Endodermal cell (in vitro differentiated cells): ENCODE data around the gene GLRA3. TPM values are rescaled to one million over a fixed set of nuclear protein-coding genes. Genes with fewer than 3 reads are reported as not detected.

Experiments used
- DNase-seq: peaks from one replicate; pipeline ENCODE4 v3.0.0-alpha.2; 2017
- H3K27ac ChIP-seq: 2 replicates; pipeline ENCODE4 v1.5.1; 2013; ENCODE audit warnings: mild to moderate bottlenecking, low read depth, low read length, moderate library complexity
- H3K27me3 ChIP-seq: 2 replicates; pipeline ENCODE4 v1.6.1; 2013; ENCODE audit warnings: mild to moderate bottlenecking, low read length, moderate library complexity; ENCODE audit not compliant: insufficient read depth, control insufficient read depth, poor library complexity, severe bottlenecking
- H3K36me3 ChIP-seq: 2 replicates; pipeline ENCODE4 v1.7.0; 2013; ENCODE audit warnings: mild to moderate bottlenecking, low read length, moderate library complexity; ENCODE audit not compliant: control insufficient read depth, insufficient read depth
- H3K4me1 ChIP-seq: one replicate; pipeline ENCODE4 v1.7.0; 2013; ENCODE audit warnings: low read length; ENCODE audit not compliant: control insufficient read depth, insufficient read depth
- H3K4me3 ChIP-seq: 2 replicates; pipeline ENCODE4 v1.5.1; 2013; ENCODE audit warnings: mild to moderate bottlenecking, low read length, moderate library complexity
- H3K9ac ChIP-seq: 2 replicates; pipeline ENCODE4 v1.6.1; 2013; ENCODE audit warnings: mild to moderate bottlenecking, low read length, moderate library complexity; ENCODE audit not compliant: poor library complexity, severe bottlenecking; ENCODE audit errors: extremely low read depth
- H3K9me3 ChIP-seq: 2 replicates; pipeline ENCODE4 v1.6.1; 2013; ENCODE audit warnings: mild to moderate bottlenecking, low read length, moderate library complexity; ENCODE audit not compliant: control insufficient read depth
- H3K27ac Mint-ChIP-seq: 2 replicates; pipeline ENCODE4 v1.8.0; 2020; ENCODE audit warnings: mixed read lengths
- H3K27me3 Mint-ChIP-seq: 2 replicates; pipeline ENCODE4 v1.8.0; 2021; ENCODE audit warnings: mild to moderate bottlenecking, mixed read lengths; ENCODE audit not compliant: insufficient read depth
- H3K36me3 Mint-ChIP-seq: 2 replicates; pipeline ENCODE4 v1.8.0; 2020; ENCODE audit warnings: low read depth, mixed read lengths
- H3K4me1 Mint-ChIP-seq: 2 replicates; pipeline ENCODE4 v1.8.0; 2020; ENCODE audit warnings: mixed read lengths
- H3K4me3 Mint-ChIP-seq: 2 replicates; pipeline ENCODE4 v1.8.0; 2020; ENCODE audit warnings: mild to moderate bottlenecking, moderate library complexity, mixed read lengths
- H3K9me3 Mint-ChIP-seq: 2 replicates; pipeline ENCODE4 v1.8.0; 2020; ENCODE audit warnings: mild to moderate bottlenecking, mixed read lengths
- WGBS, 2 experiments: methylation state at CpG; one replicate each; pipeline versions ENCODE4 v1.1.5 to v1.1.7; 2013; ENCODE audit warnings: missing lambda C conversion rate in 2 of 2, mixed read lengths in 1 of 2; ENCODE audit not compliant: insufficient coverage in 1 of 2, insufficient read length in 1 of 2; 5-methylcytosine and 5-hydroxymethylcytosine counted together
- total RNA-seq, 2 donors: library from RNA; stranded (reverse); fragmentation: NEBNext Ultra II Directional in 1 of 2; extraction: Animal tissue kit (Norgen Biotek cat#: 25700) in 1 of 2; gene quantifications; 2 replicates in 1 of 2; 3 replicates in 1 of 2; pipeline ENCODE4 v1.2.1, GENCODE V29; 2021
- TF ChIP-seq, protein P1 (sequence below): fragments of 200-600 bp; sonication (generic); conservative IDR thresholded peaks from 2 replicates; pipeline ENCODE4 v1.5.0; 2021; ENCODE audit warnings: antibody characterized with exemption, mild to moderate bottlenecking

The GLRA3 gene
- total RNA-seq, 2 donors from 2014 or later, result 0.11 TPM; not detected in 1

DNA sequence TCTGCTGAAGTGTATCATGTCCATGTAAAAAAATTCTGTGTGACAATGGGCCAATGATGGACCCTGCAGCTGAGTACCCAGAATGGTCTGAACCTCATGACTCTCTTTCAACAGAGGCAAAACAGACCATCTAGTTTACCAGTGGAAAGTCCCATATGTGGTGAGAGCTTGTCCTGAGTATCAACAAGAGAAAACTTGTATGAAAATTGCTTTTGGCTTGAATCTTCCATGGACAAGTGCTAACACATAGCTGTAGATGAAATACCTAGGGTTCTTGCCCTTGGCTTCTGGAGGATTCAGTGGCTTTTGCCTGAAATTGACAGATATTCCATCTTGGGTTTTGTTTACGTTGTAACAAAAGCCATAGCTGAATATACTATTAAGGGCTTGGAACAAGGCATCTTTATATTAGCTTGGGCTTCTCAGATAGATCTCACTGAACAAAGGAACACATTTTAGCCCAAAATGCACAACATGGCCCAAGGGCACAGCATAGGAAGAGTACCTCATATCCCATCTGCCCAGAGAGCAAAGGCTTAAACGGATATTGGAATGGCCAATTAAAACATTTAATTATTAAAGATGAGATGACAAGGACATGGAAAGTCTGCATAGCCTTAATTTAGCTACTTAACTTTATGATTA is 178.2 kb downstream of the GLRA3 start:
- Histone ChIP-seq H3K4me1 (no peaks in the 10 kb centered on the region), H3K4me3 (no peak overlapping the region), H3K36me3 (no peaks in the 10 kb centered on the region), H3K9ac (no peak overlapping the region), H3K27me3 (no peaks in the 10 kb centered on the region), H3K27ac (no peak overlapping the region), H3K9me3 (no peaks in the 10 kb centered on the region)
- H3K36me3 Mint-ChIP-seq, result no peaks in the 10 kb centered on the region
- H3K4me3 Mint-ChIP-seq, result no peak overlapping the region
- no peak for DNase-seq
- no peaks in the 10 kb centered on the region for H3K9me3 Mint-ChIP-seq
- H3K27me3 Mint-ChIP-seq, result no peaks in the 10 kb centered on the region
- WGBS, 2 experiments, result 70 to 83% methylated on average over 1 to 2 of the region's 2 CpGs
- H3K27ac Mint-ChIP-seq, result no peak overlapping the region
- TF ChIP-seq, protein P1, sequence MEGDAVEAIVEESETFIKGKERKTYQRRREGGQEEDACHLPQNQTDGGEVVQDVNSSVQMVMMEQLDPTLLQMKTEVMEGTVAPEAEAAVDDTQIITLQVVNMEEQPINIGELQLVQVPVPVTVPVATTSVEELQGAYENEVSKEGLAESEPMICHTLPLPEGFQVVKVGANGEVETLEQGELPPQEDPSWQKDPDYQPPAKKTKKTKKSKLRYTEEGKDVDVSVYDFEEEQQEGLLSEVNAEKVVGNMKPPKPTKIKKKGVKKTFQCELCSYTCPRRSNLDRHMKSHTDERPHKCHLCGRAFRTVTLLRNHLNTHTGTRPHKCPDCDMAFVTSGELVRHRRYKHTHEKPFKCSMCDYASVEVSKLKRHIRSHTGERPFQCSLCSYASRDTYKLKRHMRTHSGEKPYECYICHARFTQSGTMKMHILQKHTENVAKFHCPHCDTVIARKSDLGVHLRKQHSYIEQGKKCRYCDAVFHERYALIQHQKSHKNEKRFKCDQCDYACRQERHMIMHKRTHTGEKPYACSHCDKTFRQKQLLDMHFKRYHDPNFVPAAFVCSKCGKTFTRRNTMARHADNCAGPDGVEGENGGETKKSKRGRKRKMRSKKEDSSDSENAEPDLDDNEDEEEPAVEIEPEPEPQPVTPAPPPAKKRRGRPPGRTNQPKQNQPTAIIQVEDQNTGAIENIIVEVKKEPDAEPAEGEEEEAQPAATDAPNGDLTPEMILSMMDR, result no peak
- H3K4me1 Mint-ChIP-seq, result peaks cover 4% of the 10 kb centered on the region

DNA sequence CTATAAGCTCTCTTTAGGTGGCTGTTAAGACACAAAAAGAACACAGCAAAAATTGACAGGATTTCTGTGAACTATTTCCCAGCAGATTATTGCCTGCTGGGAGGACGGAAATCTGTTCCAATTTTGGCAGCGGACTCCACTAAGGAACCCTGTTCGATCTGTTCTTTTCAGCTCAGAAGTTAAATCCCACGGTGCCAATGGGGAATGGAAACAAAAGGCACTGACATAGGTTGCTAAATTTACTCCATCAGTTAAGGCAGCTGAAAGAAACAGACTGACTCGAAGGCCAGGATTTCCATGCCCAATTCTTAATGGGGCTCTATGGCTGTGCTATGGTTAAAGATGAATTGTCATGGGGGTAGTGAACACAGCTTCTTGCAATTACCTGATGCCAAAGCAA is 180.2 kb downstream of the GLRA3 start:
- TF ChIP-seq, protein P1, result no peak
- Mint-ChIP-seq H3K4me3 (no peak overlapping the region), H3K27ac (no peak overlapping the region), H3K4me1 (peaks cover 4% of the 10 kb centered on the region), H3K9me3 (no peaks in the 10 kb centered on the region), H3K36me3 (no peaks in the 10 kb centered on the region), H3K27me3 (no peaks in the 10 kb centered on the region)
- no peaks in the 10 kb centered on the region for H3K4me1 ChIP-seq
- H3K36me3 ChIP-seq, result no peaks in the 10 kb centered on the region
- H3K9me3 ChIP-seq, result no peaks in the 10 kb centered on the region
- DNase-seq, result no peak
- no peaks in the 10 kb centered on the region for H3K27me3 ChIP-seq
- 74 to 94% methylated on average over 2 to 5 of the region's 5 CpGs for WGBS, 2 experiments
- H3K9ac ChIP-seq, result no peak overlapping the region
- H3K4me3 ChIP-seq, result no peak overlapping the region
- H3K27ac ChIP-seq, result no peak overlapping the region

DNA sequence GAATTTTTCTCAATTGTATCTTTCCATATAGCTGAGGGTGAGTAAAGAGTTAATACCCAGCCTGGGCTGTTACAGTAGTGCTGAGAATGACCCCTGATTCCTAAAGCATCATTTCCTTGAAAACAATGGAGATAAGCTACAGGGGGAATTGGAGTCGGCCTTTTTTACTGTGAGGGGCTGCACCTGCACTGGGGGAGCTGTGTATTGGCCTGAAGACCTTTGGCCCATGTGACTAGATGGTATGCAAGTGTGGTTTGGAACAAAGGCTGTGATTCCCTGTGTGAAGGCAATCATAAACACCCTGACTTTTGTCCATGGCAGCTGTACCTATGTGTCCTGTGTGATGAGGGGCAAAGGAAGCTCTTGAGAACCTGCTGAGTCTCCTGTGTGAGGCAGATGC is 182.7 kb downstream of the GLRA3 start:
- TF ChIP-seq, protein P1, result no peak
- Histone ChIP-seq H3K36me3 (no peaks in the 10 kb centered on the region), H3K27me3 (no peaks in the 10 kb centered on the region), H3K27ac (no peak overlapping the region), H3K9ac (no peak overlapping the region), H3K9me3 (no peaks in the 10 kb centered on the region), H3K4me1 (no peaks in the 10 kb centered on the region), H3K4me3 (no peak overlapping the region)
- 25 to 83% methylated on average over 1 of the region's 1 CpG for WGBS, 2 experiments
- DNase-seq, result no peak
- Mint-ChIP-seq H3K4me1 (peaks cover 4% of the 10 kb centered on the region), H3K27me3 (no peaks in the 10 kb centered on the region), H3K27ac (no peak overlapping the region), H3K9me3 (no peaks in the 10 kb centered on the region), H3K4me3 (no peak overlapping the region), H3K36me3 (no peaks in the 10 kb centered on the region)
